H1 (cell line): ENCODE data around the gene MINAR1. TPM values are rescaled to one million over a fixed set of nuclear protein-coding genes. Genes with fewer than 3 reads are reported as not detected.

Source experiments
- CTCF ChIA-PET: fragments of 300-600 bp; sonication (Branson Sonifier 250); formaldehyde crosslinking; loops from one replicate; lab custom pipeline; 2021; ENCODE audit not compliant: partially characterized antibody; lab: Charles Lee
- POLR2A ChIA-PET: fragments of 300-600 bp; sonication (Branson Sonifier 250); formaldehyde crosslinking; loops from one replicate; lab custom pipeline; 2021; ENCODE audit warnings: inconsistent platforms; ENCODE audit not compliant: partially characterized antibody; lab: Charles Lee
- DNase-seq, 2 experiments: peaks; one replicate each; pipeline versions ENCODE4 v3.0.0 to v3.0.0-alpha.2; 2010 to 2022; ENCODE audit warnings: low spot score in 2 of 2, low read depth in 1 of 2, mixed read lengths in 1 of 2
- FAIRE-seq: peaks from 2 replicates; lab custom pipeline; 2011; peaks lifted over from hg19 to GRCh38; lab: Jason Lieb, UNC
- H2AFZ ChIP-seq: 2 replicates; pipeline ENCODE4 v1.8.1; 2012; ENCODE audit warnings: low read length, inconsistent platforms
- H2AK5ac ChIP-seq: 2 replicates; pipeline ENCODE4 v1.6.1; 2013; ENCODE audit warnings: low read depth, low read length
- H2BK120ac ChIP-seq: replicated peaks from 2 replicates; pipeline ENCODE3; 2013; ENCODE audit warnings: low read depth, low read length, inconsistent platforms
- H2BK12ac ChIP-seq: 2 replicates; pipeline ENCODE4 v1.6.1; 2013; ENCODE audit warnings: low read depth, low read length
- H2BK15ac ChIP-seq: 2 replicates; pipeline ENCODE4 v1.6.1; 2013; ENCODE audit warnings: low read length
- H2BK20ac ChIP-seq: 2 replicates; pipeline ENCODE4 v1.6.1; 2013; ENCODE audit warnings: low read length
- H2BK5ac ChIP-seq: 2 replicates; pipeline ENCODE4 v1.6.1; 2013; ENCODE audit warnings: low read depth, low read length
- H3K14ac ChIP-seq: 2 replicates; pipeline ENCODE4 v1.6.1; 2013; ENCODE audit warnings: inconsistent platforms; ENCODE audit not compliant: insufficient read length
- H3K18ac ChIP-seq: 2 replicates; pipeline ENCODE4 v1.6.1; 2013; ENCODE audit warnings: low read length; ENCODE audit errors: extremely low read depth
- H3K23ac ChIP-seq: 2 replicates; pipeline ENCODE4 v1.6.1; 2013; ENCODE audit warnings: inconsistent platforms; ENCODE audit not compliant: insufficient read length
- H3K23me2 ChIP-seq: 2 replicates; pipeline ENCODE4 v1.6.1; 2013; ENCODE audit warnings: low read depth, low read length
- H3K27ac ChIP-seq: 2 replicates; pipeline ENCODE4 v1.6.1; 2011; ENCODE audit warnings: low read depth, low read length, inconsistent platforms
- H3K27me3 ChIP-seq, 4 experiments: replicated peaks in 1 of 4; 1 replicate in 1 of 4; 2 replicates in 3 of 4; pipeline versions ENCODE4 v1.6.1 to v1.8.1; 2011 to 2013; ENCODE audit warnings: low read length in 3 of 4, mild to moderate bottlenecking in 3 of 4, inconsistent platforms in 2 of 4, mixed read lengths in 2 of 4, moderate library complexity in 1 of 4; ENCODE audit not compliant: control insufficient read depth in 3 of 4, insufficient read depth in 3 of 4; ENCODE audit errors: extremely low read depth in 1 of 4
- H3K36me3 ChIP-seq, 4 experiments: 2 replicates each; pipeline versions ENCODE4 v1.6.1 to v1.8.1; 2011 to 2013; ENCODE audit warnings: mild to moderate bottlenecking in 4 of 4, low read length in 3 of 4, moderate library complexity in 2 of 4, control low read depth in 1 of 4, inconsistent platforms in 1 of 4; ENCODE audit not compliant: insufficient read depth in 4 of 4, control insufficient read depth in 2 of 4
- H3K4ac ChIP-seq: replicated peaks from 2 replicates; pipeline ENCODE3; 2013; ENCODE audit warnings: low read length, low read depth, mixed read lengths, inconsistent platforms; ENCODE audit not compliant: insufficient read length
- H3K4me1 ChIP-seq, 4 experiments: replicated peaks in 1 of 4; 1 replicate in 1 of 4; 2 replicates in 3 of 4; pipeline versions ENCODE4 v1.6.1 to v1.8.1; 2011 to 2013; ENCODE audit warnings: low read length in 3 of 4, inconsistent platforms in 2 of 4, mixed read lengths in 1 of 4; ENCODE audit not compliant: insufficient read depth in 4 of 4, control insufficient read depth in 3 of 4
- H3K4me2 ChIP-seq, 2 experiments: 2 replicates each; pipeline versions ENCODE4 v1.6.1 to v1.8.1; 2011 to 2013; ENCODE audit warnings: low read depth in 2 of 2, low read length in 2 of 2, control low read depth in 1 of 2, inconsistent platforms in 1 of 2, mild to moderate bottlenecking in 1 of 2; ENCODE audit not compliant: insufficient read depth in 1 of 2
- H3K4me3 ChIP-seq, 4 experiments: fragments of 200-600, 300-600 bp in 1 of 4; sonication (generic), shearing (Covaris generic), sonication (Bioruptor Twin) in 1 of 4; 2 replicates each; pipeline versions ENCODE4 v1.5.1 to v1.8.1; 2011 to 2016; ENCODE audit warnings: low read length in 4 of 4, low read depth in 3 of 4, control low read depth in 2 of 4, inconsistent platforms in 2 of 4, mild to moderate bottlenecking in 2 of 4, mixed read lengths in 1 of 4, moderate library complexity in 1 of 4; ENCODE audit not compliant: insufficient read depth in 2 of 4; ENCODE audit errors: extremely low read depth in 1 of 4
- H3K56ac ChIP-seq: replicated peaks from 2 replicates; pipeline ENCODE3; 2013; ENCODE audit warnings: low read depth, mild to moderate bottlenecking, mixed read lengths, low read length, inconsistent platforms; ENCODE audit not compliant: insufficient read length
- H3K79me1 ChIP-seq: 2 replicates; pipeline ENCODE4 v1.6.1; 2013; ENCODE audit warnings: low read depth, low read length, control low read depth
- H3K79me2 ChIP-seq, 2 experiments: 2 replicates each; pipeline versions ENCODE4 v1.6.1 to v1.8.1; 2012 to 2013; ENCODE audit warnings: low read length in 2 of 2, mild to moderate bottlenecking in 2 of 2, inconsistent platforms in 1 of 2; ENCODE audit not compliant: insufficient read depth in 2 of 2, control insufficient read depth in 1 of 2
- H3K9ac ChIP-seq, 4 experiments: replicated peaks in 1 of 4; 1 replicate in 1 of 4; 2 replicates in 3 of 4; pipeline versions ENCODE4 v1.6.1 to v1.8.1; 2011 to 2013; ENCODE audit warnings: low read depth in 3 of 4, low read length in 3 of 4, control low read depth in 2 of 4, mild to moderate bottlenecking in 2 of 4, moderate library complexity in 2 of 4, inconsistent platforms in 1 of 4; ENCODE audit errors: extremely low read depth in 1 of 4
- H3K9me3 ChIP-seq, 2 experiments: 2 replicates each; pipeline versions ENCODE4 v1.6.1 to v1.8.1; 2012 to 2013; ENCODE audit warnings: mild to moderate bottlenecking in 2 of 2, moderate library complexity in 2 of 2, control low read depth in 1 of 2, inconsistent platforms in 1 of 2, low read depth in 1 of 2, low read length in 1 of 2, mixed read lengths in 1 of 2; ENCODE audit not compliant: insufficient read depth in 2 of 2
- H4K20me1 ChIP-seq, 2 experiments: replicated peaks in 1 of 2; 2 replicates each; pipeline versions ENCODE3 to v1.8.1; 2011 to 2013; ENCODE audit warnings: inconsistent platforms in 2 of 2, low read length in 2 of 2, mild to moderate bottlenecking in 1 of 2; ENCODE audit not compliant: insufficient read depth in 2 of 2, control insufficient read depth in 1 of 2
- H4K5ac ChIP-seq: 2 replicates; pipeline ENCODE4 v1.6.1; 2013; ENCODE audit warnings: low read length, low read depth, mixed read lengths, inconsistent platforms; ENCODE audit not compliant: insufficient read length
- H4K8ac ChIP-seq: 2 replicates; pipeline ENCODE4 v1.8.0; 2013; ENCODE audit warnings: mild to moderate bottlenecking, moderate library complexity, low read length, inconsistent platforms; ENCODE audit not compliant: insufficient read depth; ENCODE audit errors: extremely low read depth
- H4K91ac ChIP-seq: replicated peaks from 2 replicates; pipeline ENCODE3; 2013; ENCODE audit warnings: low read length, mixed read lengths, inconsistent platforms; ENCODE audit not compliant: insufficient read length
- BRCA1 ChIP-seq: IDR thresholded peaks from 2 replicates; pipeline ENCODE4 v1.6.1; 2012; ENCODE audit warnings: low read depth, low read length, improper control_type of control experiment
- CEBPB ChIP-seq: IDR thresholded peaks from 2 replicates; pipeline ENCODE4 v1.6.1; 2012; ENCODE audit warnings: low read depth, low read length
- CHD1 ChIP-seq: IDR thresholded peaks from 2 replicates; pipeline ENCODE4 v1.6.1; 2012; ENCODE audit warnings: low read depth, low read length, improper control_type of control experiment
- EZH2 ChIP-seq: fragments of 200-600 bp; sonication (generic); IDR thresholded peaks from 2 replicates; pipeline ENCODE4 v1.7.1; 2012; ENCODE audit warnings: low read depth, mild to moderate bottlenecking, moderate library complexity, low read length, inconsistent platforms; ENCODE audit not compliant: severe bottlenecking
- FOSL1 ChIP-seq: IDR thresholded peaks from 2 replicates; pipeline ENCODE4 v1.6.1; 2011; ENCODE audit warnings: mild to moderate bottlenecking, low read depth, low read length, moderate library complexity; ENCODE audit not compliant: insufficient read depth
- GABPA ChIP-seq: IDR thresholded peaks from 2 replicates; pipeline ENCODE4 v1.6.1; 2011; ENCODE audit warnings: mild to moderate bottlenecking, low read length, moderate library complexity, borderline replicate concordance; ENCODE audit not compliant: insufficient read depth
- JUND ChIP-seq: IDR thresholded peaks from 2 replicates; pipeline ENCODE4 v1.6.1; 2011; ENCODE audit warnings: mild to moderate bottlenecking, improper control_type of control experiment, low read length
- KDM4A ChIP-seq: IDR thresholded peaks from one replicate; pipeline ENCODE4 v1.7.1; 2012; ENCODE audit warnings: low read depth, mild to moderate bottlenecking, moderate library complexity, low read length, inconsistent platforms; ENCODE audit not compliant: severe bottlenecking
- KDM5A ChIP-seq: fragments of 200-600 bp; IDR thresholded peaks from 2 replicates; pipeline ENCODE4 v1.7.1; 2012; ENCODE audit warnings: mild to moderate bottlenecking, low read length, inconsistent platforms, mixed read lengths
- RBBP5 ChIP-seq: IDR thresholded peaks from 2 replicates; pipeline ENCODE4 v1.7.1; 2012; ENCODE audit warnings: low read depth, mild to moderate bottlenecking, inconsistent platforms, low read length, moderate library complexity, borderline replicate concordance
- RXRA ChIP-seq: IDR thresholded peaks from 2 replicates; pipeline ENCODE4 v1.6.1; 2011; ENCODE audit warnings: low read depth, mild to moderate bottlenecking, low read length, moderate library complexity; ENCODE audit not compliant: insufficient read depth
- SAP30 ChIP-seq: fragments of 300-600 bp; sonication (generic); IDR thresholded peaks from 2 replicates; pipeline ENCODE4 v1.7.1; 2012; ENCODE audit warnings: low read length, moderate library complexity, mild to moderate bottlenecking, inconsistent platforms; ENCODE audit not compliant: insufficient read depth, insufficient replicate concordance
- SIX5 ChIP-seq: IDR thresholded peaks from 2 replicates; pipeline ENCODE4 v1.6.1; 2011; ENCODE audit warnings: mild to moderate bottlenecking, low read depth, low read length
- SP1 ChIP-seq: IDR thresholded peaks from 2 replicates; pipeline ENCODE4 v1.6.1; 2011; ENCODE audit warnings: low read depth, low read length
- TCF12 ChIP-seq: IDR thresholded peaks from 2 replicates; pipeline ENCODE4 v1.6.1; 2011; ENCODE audit warnings: low read depth, mild to moderate bottlenecking, low read length
- TEAD4 ChIP-seq: IDR thresholded peaks from 2 replicates; pipeline ENCODE4 v1.6.1; 2012; ENCODE audit warnings: low read depth, low read length, inconsistent platforms, mixed read lengths
- WGBS, 2 experiments: shearing (Covaris generic) in 1 of 2; methylation state at CpG; one replicate each; pipeline versions ENCODE4 v1.1.6 to v1.1.7; 2013 to 2015; ENCODE audit warnings: low lambda C conversion rate in 2 of 2, mixed read lengths in 2 of 2, inconsistent platforms in 1 of 2, low coverage in 1 of 2, missing lambda C conversion rate in 1 of 2; ENCODE audit not compliant: insufficient replicate concordance in 2 of 2, insufficient coverage in 1 of 2, insufficient read length in 1 of 2; ENCODE audit errors: extremely low coverage in 1 of 2, missing lambda C conversion rate in 1 of 2; 5-methylcytosine and 5-hydroxymethylcytosine counted together
- polyA plus RNA-seq, 7 experiments: library from polyadenylated mRNA; depleted of rRNA in 3 of 7; stranded (reverse) in 5 of 7; unstranded in 2 of 7; fragments of >200 nt in 5 of 7; fragments of 200-250 nt in 2 of 7; gene quantifications; 1 replicate in 5 of 7; 2 replicates in 1 of 7; 4 replicates in 1 of 7; pipeline versions ENCODE4 v1.2.1 to v1.2.3, GENCODE V29; 2011 to 2013; ENCODE audit warnings: missing spikeins in 2 of 7, mixed read lengths in 2 of 7
- total RNA-seq: library from RNA; stranded (reverse); fragmentation: NEBNext Ultra II Directional; extraction: Animal tissue kit (Norgen Biotek cat#: 25700); gene quantifications from 2 replicates; pipeline ENCODE4 v1.2.1, GENCODE V29; 2021

MINAR1 gene
- total and polyA plus RNA-seq, 2 of the 8 experiments (the other 6 are each of a cell fraction or from before 2014, with no cell fraction given), result 0.17 to 0.67 TPM

DNA sequence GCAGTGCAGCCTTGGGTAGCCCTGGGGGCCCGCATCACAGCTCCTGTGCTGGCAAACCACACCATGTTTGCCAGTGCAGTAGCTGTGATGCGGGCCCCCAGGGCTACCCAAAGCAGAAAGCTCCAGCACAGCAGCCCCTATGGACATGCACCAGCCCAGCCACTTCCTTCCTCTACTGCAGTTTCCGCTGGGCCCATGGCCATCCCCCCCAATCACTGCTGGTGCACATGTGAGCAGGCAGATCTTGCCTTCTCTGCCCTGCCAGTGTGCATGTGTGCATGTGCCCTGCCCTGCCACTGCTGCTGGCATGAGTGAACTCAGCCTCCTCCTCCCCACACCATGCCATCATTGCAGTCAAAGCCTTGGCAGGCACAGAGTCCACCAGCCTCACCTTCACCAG, 20.1 kb upstream of the MINAR1 start:
- no peak overlapping the region for H4K5ac ChIP-seq
- no peak overlapping the region for H3K27ac ChIP-seq
- peaks cover 0 to 6% (median 4%) of the 10 kb centered on the region in 4 experiments; a peak in 3 of 7 replicates for H3K4me1 ChIP-seq
- no peaks in the 10 kb centered on the region for H3K36me3 ChIP-seq
- H3K9ac ChIP-seq, result no peak overlapping the region
- H2BK5ac ChIP-seq, result no peak overlapping the region
- no peaks in the 10 kb centered on the region for H4K20me1 ChIP-seq
- DNase-seq (no peak), FAIRE-seq (no peak)
- ChIA-PET POLR2A (no interaction called here), CTCF (interaction anchor here (1.2 to 1.5 kb wide), 3 partner anchors 21 to 180 kb away, joined by 3 to 6 read pairs (median 6); no protein-coding TSS in a partner anchor)
- H2BK15ac ChIP-seq, result no peak overlapping the region
- no peaks in the 10 kb centered on the region for H3K9me3 ChIP-seq
- H2BK120ac ChIP-seq, result no peak overlapping the region
- no peak overlapping the region for H2AK5ac ChIP-seq
- no peak overlapping the region for H3K4me3 ChIP-seq
- H3K23me2 ChIP-seq, result no peaks in the 10 kb centered on the region; the same call in 1 of the 2 replicates
- H3K56ac ChIP-seq, result no peak overlapping the region
- no peaks in the 10 kb centered on the region for H3K79me2 ChIP-seq
- H3K79me1 ChIP-seq, result no peaks in the 10 kb centered on the region
- no peak overlapping the region for H3K4me2 ChIP-seq
- H3K14ac ChIP-seq, result no peak overlapping the region
- H2BK12ac ChIP-seq, result no peak overlapping the region
- H3K23ac ChIP-seq, result no peak overlapping the region
- no peak overlapping the region for H4K8ac ChIP-seq
- no peak overlapping the region for H3K18ac ChIP-seq
- H3K4ac ChIP-seq, result no peak overlapping the region
- H2BK20ac ChIP-seq, result no peak overlapping the region
- no peaks in the 10 kb centered on the region for H3K27me3 ChIP-seq
- 91% methylated on average over 3 of the region's 3 CpGs; no CpG with 5 or more reads in 1 of the 2 experiments for WGBS, 2 experiments
- no peak overlapping the region for H4K91ac ChIP-seq
- H2AFZ ChIP-seq, result no peak overlapping the region
- no peak for TF ChIP-seq SP1
- TF ChIP-seq FOSL1, result no peak
- TF ChIP-seq BRCA1, result no peak
- TF ChIP-seq KDM4A, result no peak
- TF ChIP-seq RXRA, result no peak
- TF ChIP-seq KDM5A, result no peak
- no peak for TF ChIP-seq JUND
- no peak for TF ChIP-seq TEAD4
- no peak for TF ChIP-seq SIX5
- no peak for TF ChIP-seq CHD1
- TF ChIP-seq TCF12, result no peak
- TF ChIP-seq RBBP5, result no peak
- no peak for TF ChIP-seq GABPA
- no peak for TF ChIP-seq SAP30
- TF ChIP-seq CEBPB, result no peak
- no peak for TF ChIP-seq EZH2
